ENCODE results near the gene MIGA2.
A peak's percentile ranks its signal among the peaks of the same experiment; 100 is the strongest.

Gene MIGA2

GRCh38 chr9:129036923-129037766 is 719 bp downstream of the MIGA2 start:
- DNase-seq (ENCODE audit: low spot score): peak; percentile 70

GRCh38 chr9:129037767-129038098 is 1.3 kb downstream of the MIGA2 start:
- no peak for DNase-seq (ENCODE audit: low spot score)

GRCh38 chr9:129038109-129038852 is 1.9 kb downstream of the MIGA2 start:
- DNase-seq (ENCODE audit: low spot score): no peak

GRCh38 chr9:129040113-129040643 is 3.8 kb downstream of the MIGA2 start:
- DNase-seq (ENCODE audit: low spot score): no peak

- no peak for DNase-seq (ENCODE audit: low spot score)
Measured at GRCh38 chr9:129042016-129042415, 5.6 kb downstream of the MIGA2 start.

GRCh38 chr9:129052592-129052991 is 16.2 kb downstream of the MIGA2 start:
- DNase-seq (ENCODE audit: low spot score): no peak

GRCh38 chr9:129053020-129053419 is 16.6 kb downstream of the MIGA2 start:
- no peak for DNase-seq (ENCODE audit: low spot score)

- no peak for DNase-seq (ENCODE audit: low spot score)
Measured at GRCh38 chr9:129054163-129054851, 17.9 kb downstream of the MIGA2 start.

- DNase-seq (ENCODE audit: low spot score): peak; percentile 86
Measured at GRCh38 chr9:129058965-129059795, 22.8 kb downstream of the MIGA2 start.

GRCh38 chr9:129059796-129060785 is 23.7 kb downstream of the MIGA2 start:
- DNase-seq (ENCODE audit: low spot score): no peak

- DNase-seq (ENCODE audit: low spot score): no peak
Measured at GRCh38 chr9:129060991-129061390, 24.6 kb downstream of the MIGA2 start.

- DNase-seq (ENCODE audit: low spot score): no peak
Measured at GRCh38 chr9:129063061-129063460, 26.6 kb downstream of the MIGA2 start.

GRCh38 chr9:129064499-129064908 is 28.1 kb downstream of the MIGA2 start:
- no peak for DNase-seq (ENCODE audit: low spot score)

GRCh38 chr9:129068110-129068509 is 31.7 kb downstream of the MIGA2 start:
- DNase-seq (ENCODE audit: low spot score): no peak

- DNase-seq (ENCODE audit: low spot score): no peak
Measured at GRCh38 chr9:129068990-129069861, 32.8 kb downstream of the MIGA2 start.

GRCh38 chr9:129069862-129070641 is 33.6 kb downstream of the MIGA2 start:
- no peak for DNase-seq (ENCODE audit: low spot score)

GRCh38 chr9:129070696-129071525 is 34.5 kb downstream of the MIGA2 start:
- no peak for DNase-seq (ENCODE audit: low spot score)
